Stimulated activated CD4-positive, alpha-beta T cell treated with anti-CD3 and anti-CD28 coated beads, Interleukin-15, amount 100 ng/mL, for 48 hours (primary cell): ENCODE results near the gene CYCS.
"Not testable (repeated sequence)": the region's sequence is repeated elsewhere in the genome, so short reads cannot be mapped to it uniquely, and the experiment has no call there.

ENCODE experiments used
- DNase-seq, 2 donors: peaks; one replicate each; pipeline ENCODE4 v3.0.0-alpha.2; 2020; ENCODE audit warnings: low read depth in 2 of 2

CYCS gene

GRCh38 chr7:25125137-25125946, at the start of gene CYCS:
CYCS (minus strand) TSS chr7:25125260; CDS start chr7:25124119, 1,141 bp downstream.
- DNase-seq: peak; percentile 99

GRCh38 chr7:25173184-25173583, 48.1 kb upstream of the CYCS start:
- no peak for DNase-seq

GRCh38 chr7:25171516-25171915, 46.5 kb upstream of the CYCS start:
- DNase-seq: no peak

GRCh38 chr7:25171071-25171470, 46.0 kb upstream of the CYCS start:
- no peak for DNase-seq

GRCh38 chr7:25169683-25170082, 44.6 kb upstream of the CYCS start:
- DNase-seq: no peak

GRCh38 chr7:25168145-25168544, 43.1 kb upstream of the CYCS start:
- DNase-seq: no peak

- DNase-seq: no peak
These were observed 42.3 kb upstream of the CYCS start for GRCh38 chr7:25167262-25167843.

- not testable (repeated sequence) for DNase-seq
These were observed 35.0 kb upstream of the CYCS start for GRCh38 chr7:25159983-25160596.

- no peak for DNase-seq
These were observed 33.9 kb upstream of the CYCS start for GRCh38 chr7:25158966-25159365.

- no peak for DNase-seq
These were observed 26.7 kb upstream of the CYCS start for GRCh38 chr7:25151773-25152172.

- no peak for DNase-seq
These were observed 24.8 kb upstream of the CYCS start for GRCh38 chr7:25149836-25150235.

- no peak for DNase-seq
These were observed 23.9 kb upstream of the CYCS start for GRCh38 chr7:25148772-25149575.

GRCh38 chr7:25143763-25144162, 18.7 kb upstream of the CYCS start:
- DNase-seq: no peak

GRCh38 chr7:25139536-25139935, 14.5 kb upstream of the CYCS start:
- DNase-seq: no peak

- no peak for DNase-seq
These were observed 9.4 kb upstream of the CYCS start for GRCh38 chr7:25134358-25135010.

- no peak for DNase-seq
These were observed 7.4 kb upstream of the CYCS start for GRCh38 chr7:25132430-25132829.

GRCh38 chr7:25126751-25127150, 1.7 kb upstream of the CYCS start:
- no peak for DNase-seq

GRCh38 chr7:25124465-25125136, 459 bp downstream of the CYCS start:
- DNase-seq: no peak

GRCh38 chr7:25122373-25122772, 2.7 kb downstream of the CYCS start:
- no peak for DNase-seq

- DNase-seq: no peak
These were observed 3.5 kb downstream of the CYCS start for GRCh38 chr7:25121599-25121998.

GRCh38 chr7:25119102-25119501, 6.0 kb downstream of the CYCS start:
- DNase-seq: no peak
